PC-3 (cell line): Measurements from ENCODE around the gene PLK1. TPM values are rescaled to one million over a fixed set of nuclear protein-coding genes. Genes with fewer than 3 reads are reported as not detected.
"Not testable (repeated sequence)": the region's sequence is repeated elsewhere in the genome, so short reads cannot be mapped to it uniquely, and the experiment has no call there.

Experiments
- ATAC-seq: fragments of 200-7000 bp; cut with Tn5 transposase; 2 replicates; pipeline ENCODE4 v1.9.1; 2020; ENCODE audit warnings: mild to moderate bottlenecking, moderate library complexity
- Bru-seq: library from RNA; stranded (reverse); fragments of 400-500 nt; gene quantifications from one replicate; lab custom pipeline; 2021; lab: Mats Ljungman, UMichigan
- BruChase-seq, 2 experiments: library from RNA; stranded (reverse); fragments of 400-500 nt; gene quantifications; one replicate each; lab custom pipeline; 2021; lab: Mats Ljungman, UMichigan
- BruUV-seq: library from RNA; stranded (reverse); fragments of 400-500 nt; replicated peaks from 2 replicates; lab custom pipeline; 2021; lab: Mats Ljungman, UMichigan
- CTCF ChIA-PET: fragments of 300-600 bp; sonication (Branson Sonifier 250); formaldehyde crosslinking; loops from one replicate; lab custom pipeline; 2022; ENCODE audit warnings: antibody characterized with exemption; lab: Charles Lee
- POLR2A ChIA-PET: fragments of 300-600 bp; sonication (Branson Sonifier 250); formaldehyde crosslinking; loops from one replicate; lab custom pipeline; 2022; ENCODE audit warnings: antibody characterized with exemption; ENCODE audit not compliant: unreplicated experiment; lab: Charles Lee
- DNase-seq: peaks from one replicate; pipeline ENCODE4 v3.0.0-alpha.2; 2015
- H2AFZ ChIP-seq: fragments of 300-600 bp; sonication (generic); 2 replicates; pipeline ENCODE4 v1.6.0; 2016; ENCODE audit warnings: antibody characterized with exemption, low read length
- H3F3A ChIP-seq: fragments of 300-600 bp; sonication (generic); one replicate; pipeline ENCODE4 v1.6.0; 2017; ENCODE audit warnings: antibody characterized with exemption, low read length, control low read depth, mild to moderate bottlenecking; ENCODE audit not compliant: unreplicated experiment
- H3K27ac ChIP-seq: fragments of 300-600 bp; sonication (generic); 2 replicates; pipeline ENCODE4 v1.5.1; 2016; ENCODE audit warnings: mild to moderate bottlenecking, low read length
- H3K27me3 ChIP-seq: fragments of 300-600 bp; sonication (generic); 2 replicates; pipeline ENCODE4 v1.6.1; 2016; ENCODE audit warnings: low read length, mixed read lengths
- H3K36me3 ChIP-seq: fragments of 300-600 bp; sonication (generic); 2 replicates; pipeline ENCODE4 v1.6.1; 2016; ENCODE audit warnings: low read depth, mixed run types, low read length, mixed read lengths
- H3K4me1 ChIP-seq: fragments of 300-600 bp; sonication (generic); 2 replicates; pipeline ENCODE4 v1.5.1; 2016; ENCODE audit warnings: low read length; ENCODE audit not compliant: insufficient read depth
- H3K4me2 ChIP-seq: fragments of 300-600 bp; sonication (generic); 2 replicates; pipeline ENCODE4 v1.6.0; 2016; ENCODE audit warnings: low read length
- H3K4me3 ChIP-seq: fragments of 300-600 bp; sonication (generic); 2 replicates; pipeline ENCODE4 v1.5.1; 2016; ENCODE audit warnings: mild to moderate bottlenecking, low read length, mixed read lengths
- H3K79me2 ChIP-seq: fragments of 300-600 bp; sonication (generic); 2 replicates; pipeline ENCODE4 v1.6.1; 2017; ENCODE audit warnings: low read length, mixed read lengths
- H3K9ac ChIP-seq: fragments of 300-600 bp; sonication (generic); 2 replicates; pipeline ENCODE4 v1.6.0; 2016; ENCODE audit warnings: mild to moderate bottlenecking, low read length
- H3K9me2 ChIP-seq: fragments of 300-600 bp; sonication (generic); replicated peaks from 2 replicates; pipeline ENCODE4 v1.6.1; 2016; ENCODE audit warnings: mixed run types, low read length, mixed read lengths
- H3K9me3 ChIP-seq: fragments of 300-600 bp; sonication (generic); 2 replicates; pipeline ENCODE4 v1.6.1; 2016; ENCODE audit warnings: low read length, mixed read lengths
- H4K20me1 ChIP-seq: fragments of 300-600 bp; sonication (generic); 2 replicates; pipeline ENCODE4 v1.6.1; 2016; ENCODE audit warnings: low read length, mixed read lengths
- EZH2 ChIP-seq: fragments of 300-600 bp; sonication (generic); IDR thresholded peaks from one replicate; pipeline ENCODE4 v1.6.1; 2017; ENCODE audit warnings: antibody characterized with exemption, mild to moderate bottlenecking, low read length; ENCODE audit not compliant: unreplicated experiment
- EZH2phosphoT487 ChIP-seq: fragments of 300-600 bp; sonication (generic); IDR thresholded peaks from 2 replicates; pipeline ENCODE4 v1.6.1; 2018; ENCODE audit warnings: mild to moderate bottlenecking, antibody characterized with exemption, low read length, borderline replicate concordance
- intact Hi-C: fragments of 100-400 bp; cut with micrococcal nuclease; formaldehyde crosslinking; loops from 2 replicates; pipeline ENCODE4 v1.9.0; 2023
- long read RNA-seq: library from polyadenylated mRNA; unstranded; transcript quantifications from one replicate; pipeline ENCODE4 v2.0.0, GENCODE V29; 2021; ENCODE audit not compliant: unreplicated experiment
- total RNA-seq: library from RNA; depleted of rRNA; stranded (reverse); fragments of >200 nt; gene quantifications from 2 replicates; pipeline ENCODE4 v1.2.3, GENCODE V29; 2014; rRNA removed
- TF ChIP-seq, protein P1 (sequence below): fragments of 300-600 bp; sonication (generic); conservative IDR thresholded peaks from 2 replicates; pipeline ENCODE4 v1.5.1; 2017; ENCODE audit warnings: antibody characterized with exemption, low read depth, mild to moderate bottlenecking, low read length

The PLK1 gene
- total RNA-seq = 58.6 and 67.8 TPM in 2 replicates
- Bru-seq, nascent RNA = percentile 77 among the genes with signal in this experiment
- percentile 81 among the genes with signal in this experiment for BruChase-seq, experiment 1, labeled RNA remaining after a 6-hour chase
- percentile 59 among the genes with signal in this experiment for BruChase-seq, experiment 2, labeled RNA remaining after a 2-hour chase
- long read RNA-seq, full-length matches to known transcripts = 30 of 35 reads
- long read RNA-seq, partial matches to known transcripts = 2 of 35 reads
- long read RNA-seq, other reads (novel, unspliced or antisense) = 3 of 35 reads

DNA sequence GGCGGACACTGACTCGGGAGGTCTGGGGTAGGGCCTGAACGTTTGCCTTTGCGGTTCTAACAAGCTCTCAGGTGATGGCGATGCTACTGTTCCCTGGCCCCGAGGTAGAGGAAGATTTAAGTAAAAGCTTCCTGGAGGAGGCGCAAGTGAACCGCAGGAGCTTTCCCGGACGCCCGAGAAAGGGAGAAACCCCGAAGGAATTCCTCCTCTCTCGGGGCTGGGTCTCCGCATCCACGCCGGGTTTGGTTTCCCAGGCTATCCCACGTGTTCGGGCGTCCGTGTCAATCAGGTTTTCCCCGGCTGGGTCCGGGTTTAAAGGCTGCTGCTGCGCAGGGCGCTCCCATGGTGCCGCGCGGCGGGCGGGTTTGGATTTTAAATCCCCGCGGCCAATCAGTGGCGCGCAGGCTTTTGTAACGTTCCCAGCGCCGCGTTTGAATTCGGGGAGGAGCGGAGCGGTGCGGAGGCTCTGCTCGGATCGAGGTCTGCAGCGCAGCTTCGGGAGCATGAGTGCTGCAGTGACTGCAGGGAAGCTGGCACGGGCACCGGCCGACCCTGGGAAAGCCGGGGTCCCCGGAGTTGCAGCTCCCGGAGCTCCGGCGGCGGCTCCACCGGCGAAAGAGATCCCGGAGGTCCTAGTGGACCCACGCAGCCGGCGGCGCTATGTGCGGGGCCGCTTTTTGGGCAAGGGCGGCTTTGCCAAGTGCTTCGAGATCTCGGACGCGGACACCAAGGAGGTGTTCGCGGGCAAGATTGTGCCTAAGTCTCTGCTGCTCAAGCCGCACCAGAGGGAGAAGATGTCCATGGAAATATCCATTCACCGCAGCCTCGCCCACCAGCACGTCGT is at the start of gene PLK1:
PLK1 (plus strand) TSS at position 460 of the 844 bp plus-strand sequence; CDS start at position 504, 44 bp downstream.
- Histone ChIP-seq H3K27me3 (no peaks in the 10 kb centered on the region), H3K9me3 (no peaks in the 10 kb centered on the region), H3K27ac (peak within 1 kb of the TSS; percentile 70), H3K9ac (peak within 1 kb of the TSS; percentile 89), H3K36me3 (peaks cover 19% of the 10 kb centered on the region; the same call in 1 of the 2 replicates), H3K9me2 (no peaks in the 10 kb centered on the region), H3F3A (no peaks in the 10 kb centered on the region), H3K79me2 (peaks cover 44% of the 10 kb centered on the region), H3K4me1 (peaks cover 23% of the 10 kb centered on the region), H4K20me1 (peaks cover 11% of the 10 kb centered on the region; the same call in 1 of the 2 replicates), H3K4me3 (peak within 1 kb of the TSS; percentile 100), H2AFZ (peak within 1 kb of the TSS; percentile 82), H3K4me2 (peak within 1 kb of the TSS; percentile 91)
- peak; percentile 89 for DNase-seq
- BruUV-seq = TSS peak; percentile 54
- CTCF ChIA-PET = interaction anchor here (0.6 to 1.4 kb wide), 3 partner anchors 9 to 332 kb away, joined by 3 to 4 read pairs (median 3); no protein-coding TSS in a partner anchor
- intact Hi-C loops = loop anchor here (1.0 to 5.0 kb wide), 2 partner anchors 8 to 359 kb away; no protein-coding TSS in a partner anchor
- TF ChIP-seq, protein P1, sequence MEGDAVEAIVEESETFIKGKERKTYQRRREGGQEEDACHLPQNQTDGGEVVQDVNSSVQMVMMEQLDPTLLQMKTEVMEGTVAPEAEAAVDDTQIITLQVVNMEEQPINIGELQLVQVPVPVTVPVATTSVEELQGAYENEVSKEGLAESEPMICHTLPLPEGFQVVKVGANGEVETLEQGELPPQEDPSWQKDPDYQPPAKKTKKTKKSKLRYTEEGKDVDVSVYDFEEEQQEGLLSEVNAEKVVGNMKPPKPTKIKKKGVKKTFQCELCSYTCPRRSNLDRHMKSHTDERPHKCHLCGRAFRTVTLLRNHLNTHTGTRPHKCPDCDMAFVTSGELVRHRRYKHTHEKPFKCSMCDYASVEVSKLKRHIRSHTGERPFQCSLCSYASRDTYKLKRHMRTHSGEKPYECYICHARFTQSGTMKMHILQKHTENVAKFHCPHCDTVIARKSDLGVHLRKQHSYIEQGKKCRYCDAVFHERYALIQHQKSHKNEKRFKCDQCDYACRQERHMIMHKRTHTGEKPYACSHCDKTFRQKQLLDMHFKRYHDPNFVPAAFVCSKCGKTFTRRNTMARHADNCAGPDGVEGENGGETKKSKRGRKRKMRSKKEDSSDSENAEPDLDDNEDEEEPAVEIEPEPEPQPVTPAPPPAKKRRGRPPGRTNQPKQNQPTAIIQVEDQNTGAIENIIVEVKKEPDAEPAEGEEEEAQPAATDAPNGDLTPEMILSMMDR = peak; percentile 42; the same call in 1 of the 2 replicates
- TF ChIP-seq EZH2 = no peak
- ATAC-seq = peak; percentile 89
- POLR2A ChIA-PET = no interaction called here

- no peaks in the 10 kb centered on the region for H3K9me2 ChIP-seq
- H3K4me1 ChIP-seq = no peaks in the 10 kb centered on the region
- H2AFZ ChIP-seq = no peak overlapping the region
- H4K20me1 ChIP-seq = no peaks in the 10 kb centered on the region
- H3K4me2 ChIP-seq = no peak overlapping the region
- no peaks in the 10 kb centered on the region for H3F3A ChIP-seq
- H3K4me3 ChIP-seq = no peak overlapping the region
- intact Hi-C loops = no loop called here
- H3K9ac ChIP-seq = no peak overlapping the region
- BruUV-seq = no TSS peak
- ChIA-PET CTCF (no interaction called here), POLR2A (no interaction called here)
- TF ChIP-seq EZH2 (no peak), EZH2phosphoT487 (no peak)
- TF ChIP-seq, protein P1 = no peak
- H3K9me3 ChIP-seq = no peaks in the 10 kb centered on the region
- H3K36me3 ChIP-seq = peaks cover 3% of the 10 kb centered on the region; the same call in 1 of the 2 replicates
- ATAC-seq = no peak
- no peak for DNase-seq
- H3K79me2 ChIP-seq = no peaks in the 10 kb centered on the region
- H3K27ac ChIP-seq = no peak overlapping the region
- no peaks in the 10 kb centered on the region for H3K27me3 ChIP-seq
Observed at GRCh38 chr16:23629516-23629915, 49.2 kb upstream of the PLK1 start.

GRCh38 chr16:23631874-23632273 is 46.8 kb upstream of the PLK1 start:
- H3K4me1 ChIP-seq, H3K9me3 ChIP-seq, H3K79me2 ChIP-seq, CTCF ChIA-PET, H3K27me3 ChIP-seq, DNase-seq, H3K27ac ChIP-seq, BruUV-seq, ATAC-seq, H3K4me2 ChIP-seq, H3K4me3 ChIP-seq, H3F3A ChIP-seq, POLR2A ChIA-PET, H4K20me1 ChIP-seq, H3K36me3 ChIP-seq, H3K9me2 ChIP-seq, intact Hi-C loops, H2AFZ ChIP-seq, H3K9ac ChIP-seq: not testable (repeated sequence)
